GM18505 (cell line): ENCODE data around the gene TNRC6C.

Source experiments
- ATAC-seq: cut with Tn5 transposase; IDR thresholded peaks from one replicate; pipeline ENCODE4 v1.9.1; 2021; ENCODE audit not compliant: unreplicated experiment
- POLR2A ChIP-seq: IDR thresholded peaks from 4 replicates; pipeline ENCODE4 v1.6.1; 2011; ENCODE audit warnings: borderline replicate concordance; ENCODE audit not compliant: insufficient read depth, insufficient read length; ENCODE audit errors: extremely low read depth

The TNRC6C gene, protein sequence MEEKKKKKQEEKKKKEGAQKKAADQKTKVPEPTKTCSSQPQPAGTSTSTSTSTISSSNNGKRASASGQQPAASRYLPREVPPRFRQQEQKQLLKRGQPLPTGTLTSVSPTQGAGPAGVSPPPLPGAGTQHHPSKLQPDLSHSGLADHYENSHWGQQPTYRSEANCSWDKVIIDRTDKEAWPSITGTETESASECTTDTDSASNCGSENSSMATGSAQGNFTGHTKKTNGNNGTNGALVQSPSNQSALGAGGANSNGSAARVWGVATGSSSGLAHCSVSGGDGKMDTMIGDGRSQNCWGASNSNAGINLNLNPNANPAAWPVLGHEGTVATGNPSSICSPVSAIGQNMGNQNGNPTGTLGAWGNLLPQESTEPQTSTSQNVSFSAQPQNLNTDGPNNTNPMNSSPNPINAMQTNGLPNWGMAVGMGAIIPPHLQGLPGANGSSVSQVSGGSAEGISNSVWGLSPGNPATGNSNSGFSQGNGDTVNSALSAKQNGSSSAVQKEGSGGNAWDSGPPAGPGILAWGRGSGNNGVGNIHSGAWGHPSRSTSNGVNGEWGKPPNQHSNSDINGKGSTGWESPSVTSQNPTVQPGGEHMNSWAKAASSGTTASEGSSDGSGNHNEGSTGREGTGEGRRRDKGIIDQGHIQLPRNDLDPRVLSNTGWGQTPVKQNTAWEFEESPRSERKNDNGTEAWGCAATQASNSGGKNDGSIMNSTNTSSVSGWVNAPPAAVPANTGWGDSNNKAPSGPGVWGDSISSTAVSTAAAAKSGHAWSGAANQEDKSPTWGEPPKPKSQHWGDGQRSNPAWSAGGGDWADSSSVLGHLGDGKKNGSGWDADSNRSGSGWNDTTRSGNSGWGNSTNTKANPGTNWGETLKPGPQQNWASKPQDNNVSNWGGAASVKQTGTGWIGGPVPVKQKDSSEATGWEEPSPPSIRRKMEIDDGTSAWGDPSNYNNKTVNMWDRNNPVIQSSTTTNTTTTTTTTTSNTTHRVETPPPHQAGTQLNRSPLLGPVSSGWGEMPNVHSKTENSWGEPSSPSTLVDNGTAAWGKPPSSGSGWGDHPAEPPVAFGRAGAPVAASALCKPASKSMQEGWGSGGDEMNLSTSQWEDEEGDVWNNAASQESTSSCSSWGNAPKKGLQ (N-terminal part only)

DNA sequence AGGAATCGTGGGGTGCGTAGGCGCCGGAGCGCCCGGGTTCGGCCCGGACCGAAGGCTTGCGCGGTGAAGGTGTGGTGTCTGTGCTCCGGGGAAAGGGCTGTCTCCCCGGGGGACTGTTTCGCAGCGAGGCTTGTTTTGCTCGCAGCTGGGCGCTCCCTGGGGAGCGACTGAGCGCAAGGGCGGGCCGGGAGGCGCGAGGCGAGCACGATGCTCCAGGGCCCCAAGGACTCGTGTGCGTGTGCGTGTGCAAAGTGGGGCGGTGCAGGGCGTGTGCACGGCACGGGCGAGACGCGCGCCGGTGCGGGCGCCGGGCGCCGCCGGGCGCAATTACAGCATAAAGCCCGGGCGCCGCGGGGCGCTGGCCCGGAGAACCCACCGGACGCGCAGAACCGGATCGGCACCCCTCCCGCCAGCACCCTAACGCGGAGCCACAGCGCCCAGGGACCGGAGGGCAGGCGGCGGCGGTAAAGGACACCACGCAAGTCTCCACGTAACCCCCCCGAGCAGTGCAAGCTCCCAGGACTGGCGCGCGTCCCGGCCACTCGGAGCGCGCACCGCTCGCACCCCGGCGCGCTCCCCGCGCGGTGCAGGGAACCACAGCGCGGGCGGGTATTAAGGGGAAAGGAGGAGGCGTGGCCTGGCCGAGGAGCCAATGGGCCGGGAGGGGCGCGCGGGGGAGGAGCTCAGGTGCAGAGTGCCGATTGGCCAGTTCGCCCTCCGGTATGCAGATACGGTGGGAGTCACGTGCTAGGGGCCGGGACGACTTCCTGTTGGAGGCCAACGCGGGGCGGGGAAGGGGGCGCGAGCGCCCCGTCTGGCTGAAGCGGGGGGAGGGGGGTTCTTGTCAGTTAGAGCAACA lies at the start of gene TNRC6C:
TSS of gene TNRC6C (plus strand) at position 847 of the 859 bp plus-strand sequence. CDS start 45,504 bp downstream, outside the sequence.
- peak; percentile 84 for TF ChIP-seq POLR2A
- peak; percentile 78 for ATAC-seq

DNA sequence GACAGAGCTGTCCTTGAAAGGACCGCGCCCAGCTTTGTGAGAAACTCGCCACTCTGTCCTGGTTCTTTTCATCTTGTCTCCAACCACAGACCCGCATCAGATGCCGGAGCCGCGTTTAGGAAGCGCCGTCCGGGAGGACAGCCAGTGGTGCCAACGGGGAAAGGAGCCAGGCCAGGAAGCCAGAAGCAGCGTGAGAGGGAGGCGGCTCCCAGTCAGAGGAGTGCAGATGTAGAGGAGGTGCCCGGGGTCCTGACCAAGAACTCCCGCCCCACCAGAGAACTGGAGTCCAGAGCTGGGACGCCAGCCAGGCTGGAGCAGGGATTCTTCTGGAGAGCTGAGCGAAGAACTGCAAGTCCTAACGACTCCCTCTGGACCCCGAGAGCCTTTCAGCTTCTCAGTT lies 49.3 kb upstream of the TNRC6C start:
- ATAC-seq, result no peak

DNA sequence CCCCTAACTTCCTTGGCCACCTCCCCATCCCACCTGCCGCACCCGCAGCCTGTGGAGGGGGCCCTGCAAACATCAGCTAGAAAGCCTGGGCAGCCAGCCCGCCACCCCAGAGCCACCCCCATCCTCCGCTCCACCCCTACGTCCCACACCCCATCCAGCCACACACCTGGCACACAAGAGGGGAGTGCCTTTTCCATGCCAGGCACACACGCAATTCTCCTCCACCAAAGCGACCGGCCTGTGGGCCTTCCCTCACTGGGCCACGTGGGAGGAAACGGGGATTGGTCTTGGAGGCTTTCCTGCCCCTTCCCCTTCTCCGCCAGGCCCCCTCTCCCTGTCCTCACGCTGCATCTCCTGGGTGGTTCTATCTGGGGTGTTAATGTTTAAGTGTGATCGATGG lies 48.7 kb upstream of the TNRC6C start:
- ATAC-seq, result no peak
- no peak for TF ChIP-seq POLR2A

More for the DNA sequence above, 49.3 kb upstream of the TNRC6C start:
- TF ChIP-seq POLR2A, result no peak

DNA sequence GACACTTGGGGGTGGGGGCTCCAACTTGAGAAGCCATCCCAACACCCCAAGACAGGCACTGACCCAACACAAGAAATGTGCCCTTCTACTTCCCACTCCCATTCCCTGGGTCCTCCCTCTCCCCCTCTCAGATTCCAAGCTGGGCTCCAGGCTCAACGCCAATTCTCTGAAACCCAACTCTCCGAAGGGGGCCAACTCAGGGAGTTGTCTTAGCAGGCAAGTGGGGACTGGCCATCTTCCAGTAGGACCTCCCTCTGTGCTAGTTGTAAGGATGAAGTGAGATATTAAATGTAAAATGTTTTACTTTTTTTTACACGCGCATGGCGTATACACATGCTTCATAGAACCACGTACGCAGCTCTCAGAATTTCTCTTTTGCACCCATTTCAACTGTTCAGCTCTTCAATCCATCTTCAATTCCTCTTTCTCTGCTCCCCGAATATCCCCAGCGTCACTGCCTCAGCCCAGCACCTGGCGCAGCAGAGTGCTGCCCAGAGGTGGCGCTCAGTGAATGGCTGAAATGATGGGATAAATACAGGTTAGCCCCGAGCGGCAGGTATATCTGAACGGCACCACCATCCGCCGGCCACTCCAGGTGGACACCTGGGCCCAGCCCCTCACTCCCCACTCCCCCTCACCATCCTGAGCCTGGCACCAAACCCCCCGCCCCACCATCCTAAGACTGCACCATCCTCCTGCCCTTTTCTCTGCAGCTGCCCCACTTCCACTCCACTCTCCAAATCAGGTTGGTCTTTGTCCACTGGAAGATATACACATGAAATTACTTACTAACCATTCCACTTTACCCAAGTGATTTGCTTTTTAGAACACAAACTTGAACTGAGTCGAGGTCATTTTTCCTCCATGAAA lies 43.9 kb upstream of the TNRC6C start:
- no peak for ATAC-seq
- TF ChIP-seq POLR2A, result no peak

DNA sequence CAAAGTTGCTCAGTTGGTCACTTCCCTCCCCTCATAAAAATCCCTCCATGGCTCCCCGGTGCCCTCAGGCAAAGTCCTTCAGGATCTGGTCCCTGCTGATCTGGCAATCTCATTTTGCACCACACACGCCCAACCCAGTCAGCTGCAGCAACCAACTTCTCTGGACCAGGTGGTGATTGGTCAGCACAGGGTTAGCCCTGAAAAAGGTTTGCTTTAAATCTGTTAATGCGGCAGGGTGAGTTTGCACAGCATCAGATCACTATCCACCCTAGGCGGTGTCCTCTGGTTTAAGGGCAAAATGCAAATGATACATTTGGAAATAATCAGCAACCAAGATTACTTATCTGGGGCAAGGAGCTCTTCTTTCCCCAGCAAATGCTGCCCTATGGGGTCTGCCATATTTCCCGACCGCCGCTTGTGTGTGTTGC lies 42.9 kb upstream of the TNRC6C start:
- TF ChIP-seq POLR2A, result no peak

DNA sequence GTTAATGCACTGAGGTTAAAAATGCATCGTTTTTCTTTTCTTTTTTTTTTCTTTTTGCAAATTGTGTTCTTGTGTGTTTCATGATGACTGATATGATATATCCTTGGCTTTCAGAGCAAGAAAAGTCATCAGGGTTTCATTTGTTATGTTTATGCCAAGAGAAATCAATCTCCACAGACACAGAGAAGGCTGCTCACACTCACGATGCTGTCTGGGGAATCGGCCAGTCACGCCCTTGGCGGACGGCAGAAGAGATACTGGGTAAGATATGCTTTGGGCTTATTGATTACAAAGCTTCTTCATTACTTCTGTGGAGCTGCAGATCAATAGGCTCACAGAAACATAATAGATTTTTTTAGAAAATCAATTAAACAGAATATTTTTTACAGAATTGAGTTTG lies 42.2 kb upstream of the TNRC6C start:
- no peak for ATAC-seq
- no peak for TF ChIP-seq POLR2A

More for the DNA sequence above, 42.9 kb upstream of the TNRC6C start:
- ATAC-seq, result no peak

DNA sequence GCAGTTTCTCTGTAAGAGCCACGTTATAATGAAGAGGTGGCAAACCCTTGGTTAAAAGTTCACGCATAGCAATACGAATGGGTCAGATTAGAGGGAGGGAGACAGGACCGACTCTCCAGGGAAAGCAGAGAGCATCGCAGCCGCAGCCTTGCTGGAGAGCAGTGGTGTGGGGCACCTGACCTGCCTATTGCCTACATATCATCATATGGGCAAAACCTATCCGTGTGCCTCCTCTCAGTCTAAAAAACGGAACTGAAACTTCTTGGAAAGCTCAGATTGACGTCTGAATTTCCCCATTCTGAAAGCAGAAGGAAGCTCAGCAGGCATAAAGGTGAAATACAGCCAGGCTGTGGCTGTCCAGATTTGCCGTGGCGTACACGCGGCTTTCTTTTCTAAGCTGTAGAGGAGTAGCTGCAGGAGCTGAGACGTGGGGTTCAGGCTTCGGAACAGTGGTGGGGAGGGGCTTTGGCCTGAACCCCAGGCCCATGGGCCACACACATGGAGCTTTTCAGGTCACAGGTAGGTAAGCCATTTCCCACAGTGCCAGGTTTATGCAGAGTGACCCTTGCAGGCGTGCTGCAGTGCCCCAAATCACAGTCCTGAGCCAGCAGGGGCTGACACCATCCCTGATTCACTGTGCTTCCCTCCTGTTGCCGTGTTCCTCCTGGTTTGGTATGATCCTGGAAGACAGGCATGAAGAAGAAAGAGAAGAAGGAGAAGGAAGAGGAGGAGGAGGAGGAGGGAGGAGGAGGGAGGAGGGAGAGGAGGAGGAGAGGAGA lies 41.6 kb upstream of the TNRC6C start:
- no peak for ATAC-seq
- no peak for TF ChIP-seq POLR2A

DNA sequence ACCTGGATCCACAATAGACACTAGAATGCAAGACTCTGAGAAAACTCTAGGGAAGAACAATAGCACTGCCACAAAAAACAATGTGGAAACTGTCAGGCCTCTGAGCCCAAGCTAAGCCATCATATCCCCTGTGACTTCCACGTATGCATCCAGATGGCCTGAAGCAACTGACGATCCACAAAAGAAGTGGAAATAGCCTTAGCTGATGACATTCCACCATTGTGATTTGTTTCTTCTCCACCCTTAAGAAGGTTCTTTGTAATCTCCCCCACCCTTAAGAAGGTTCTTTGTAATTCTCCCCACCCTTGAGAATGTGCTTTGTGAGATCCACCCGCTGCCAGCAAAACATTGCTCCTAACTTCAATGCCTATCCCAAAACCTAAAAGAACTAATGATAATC lies 39.2 kb upstream of the TNRC6C start:
- TF ChIP-seq POLR2A, result no peak
- ATAC-seq, result no peak

DNA sequence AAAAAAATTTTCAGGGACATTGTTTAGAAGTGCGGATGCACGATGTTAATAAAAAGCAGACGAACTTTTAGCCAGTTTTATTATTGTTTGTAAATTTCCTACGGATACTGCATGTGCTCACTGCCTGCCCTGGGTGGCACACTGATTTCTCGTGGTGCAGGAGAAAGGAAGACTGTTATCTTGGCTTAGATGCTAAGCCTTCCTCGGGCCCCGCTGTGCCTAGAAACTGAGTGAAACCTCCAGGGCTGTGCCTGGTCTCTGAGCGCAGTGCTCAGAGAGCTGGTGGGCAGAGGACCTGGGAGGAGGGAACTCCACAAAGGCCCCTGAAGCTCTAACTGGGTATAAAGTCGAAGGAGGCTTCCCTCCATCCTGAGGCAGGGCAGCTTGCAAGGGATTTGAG lies 35.4 kb upstream of the TNRC6C start:
- no peak for TF ChIP-seq POLR2A
- no peak for ATAC-seq

DNA sequence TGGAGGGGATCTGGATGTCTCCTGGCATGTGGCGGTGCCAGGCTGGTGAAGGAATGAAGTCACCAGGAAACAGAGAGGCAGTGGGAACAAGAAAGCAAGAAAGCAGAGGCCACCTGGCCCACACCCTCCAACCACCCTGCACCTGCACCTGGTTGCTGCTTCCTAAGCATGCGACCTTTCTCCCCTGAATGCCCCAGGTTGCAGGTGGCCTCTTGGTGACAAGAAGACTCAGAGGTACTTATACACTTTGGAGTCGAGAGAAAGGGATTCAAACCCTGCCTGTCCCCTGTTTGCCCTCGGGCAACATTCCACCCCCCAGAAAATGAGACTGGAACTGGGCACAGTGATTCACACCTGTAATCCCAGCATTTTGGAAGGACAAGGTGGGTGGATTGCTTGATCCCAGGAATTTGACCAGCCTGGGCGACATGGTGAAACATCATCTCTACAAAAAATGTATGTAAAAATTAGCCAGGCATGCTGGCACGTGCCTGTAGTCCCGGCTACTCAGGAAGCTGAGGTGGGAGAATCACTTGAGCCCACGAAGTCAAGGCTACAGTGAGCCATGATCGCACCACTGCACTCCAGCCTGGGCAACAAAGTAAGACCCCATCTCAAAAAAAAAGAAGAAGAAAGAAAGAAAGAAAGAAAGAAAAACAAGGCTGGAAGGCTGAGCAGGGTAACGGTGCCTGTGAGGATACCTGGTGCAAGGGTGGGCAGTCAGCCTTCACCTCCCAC lies 34.6 kb upstream of the TNRC6C start:
- TF ChIP-seq POLR2A, result no peak
- no peak for ATAC-seq
